HUES64 (cell line): ENCODE data around the gene LOC101059915.
"Not testable (repeated sequence)": the region's sequence is repeated elsewhere in the genome, so short reads cannot be mapped to it uniquely, and the experiment has no call there.

Experiments used
- H3K27ac ChIP-seq: 2 replicates; pipeline ENCODE4 v1.7.0; 2013; ENCODE audit warnings: low read depth, low read length, inconsistent platforms
- H3K27me3 ChIP-seq: 2 replicates; pipeline ENCODE4 v1.6.1; 2013; ENCODE audit warnings: mild to moderate bottlenecking, low read length; ENCODE audit not compliant: insufficient read depth
- H3K36me3 ChIP-seq: 2 replicates; pipeline ENCODE4 v1.6.1; 2013; ENCODE audit warnings: mild to moderate bottlenecking, low read length; ENCODE audit not compliant: insufficient read depth
- H3K4me1 ChIP-seq: 2 replicates; pipeline ENCODE4 v1.6.1; 2013; ENCODE audit warnings: mild to moderate bottlenecking, low read length, moderate library complexity; ENCODE audit not compliant: insufficient read depth
- H3K4me3 ChIP-seq: 2 replicates; pipeline ENCODE4 v1.5.1; 2013; ENCODE audit warnings: mild to moderate bottlenecking, low read length, moderate library complexity
- H3K9ac ChIP-seq: 2 replicates; pipeline ENCODE4 v1.6.1; 2013; ENCODE audit warnings: mild to moderate bottlenecking, low read depth, low read length
- H3K9me3 ChIP-seq: 2 replicates; pipeline ENCODE4 v1.6.1; 2013; ENCODE audit warnings: low read depth, low read length; ENCODE audit not compliant: insufficient read depth
- WGBS: fragments of 150-250, 120-280 bp; methylation state at CpG from one replicate; pipeline ENCODE4 v1.1.7; 2013; ENCODE audit warnings: missing lambda C conversion rate; 5-methylcytosine and 5-hydroxymethylcytosine counted together

LOC101059915 gene

GRCh38 chrX:71664889-71665491 lies 2.4 kb upstream of the LOC101059915 start:
- Histone ChIP-seq H3K9me3 (no peaks in the 10 kb centered on the region), H3K9ac (no peak overlapping the region), H3K4me3 (no peak overlapping the region), H3K27ac (no peak overlapping the region), H3K4me1 (no peaks in the 10 kb centered on the region), H3K36me3 (no peaks in the 10 kb centered on the region), H3K27me3 (no peaks in the 10 kb centered on the region)
- WGBS, result 87% methylated on average over 13 of the region's 16 CpGs

DNA sequence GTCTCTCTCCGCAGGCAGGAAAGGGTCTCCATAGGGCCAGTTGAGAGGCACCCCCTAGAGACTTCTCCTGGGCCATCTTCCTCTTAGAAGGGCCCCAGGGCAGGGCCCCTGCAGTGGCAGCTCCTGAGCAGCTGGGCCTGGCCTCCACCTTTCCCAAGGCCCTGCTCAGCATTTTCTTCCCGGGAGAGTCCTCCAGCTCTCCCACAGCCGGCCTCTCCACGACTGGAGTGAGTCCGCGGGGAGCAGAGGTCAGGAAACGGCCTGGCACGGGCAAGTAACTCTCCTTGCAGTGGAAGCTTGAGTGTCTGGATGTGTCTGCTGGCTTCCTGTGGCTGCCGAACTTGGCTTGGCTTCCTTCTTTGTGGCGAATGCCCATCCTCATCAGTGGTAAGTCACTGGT lies 1.6 kb upstream of the LOC101059915 start:
- WGBS, result 92% methylated on average over 10 of the region's 10 CpGs
- H3K36me3 ChIP-seq, result no peaks in the 10 kb centered on the region
- no peaks in the 10 kb centered on the region for H3K9me3 ChIP-seq
- H3K27ac ChIP-seq, result no peak overlapping the region
- H3K4me1 ChIP-seq, result no peaks in the 10 kb centered on the region
- no peaks in the 10 kb centered on the region for H3K27me3 ChIP-seq
- no peak overlapping the region for H3K4me3 ChIP-seq
- H3K9ac ChIP-seq, result no peak overlapping the region

DNA sequence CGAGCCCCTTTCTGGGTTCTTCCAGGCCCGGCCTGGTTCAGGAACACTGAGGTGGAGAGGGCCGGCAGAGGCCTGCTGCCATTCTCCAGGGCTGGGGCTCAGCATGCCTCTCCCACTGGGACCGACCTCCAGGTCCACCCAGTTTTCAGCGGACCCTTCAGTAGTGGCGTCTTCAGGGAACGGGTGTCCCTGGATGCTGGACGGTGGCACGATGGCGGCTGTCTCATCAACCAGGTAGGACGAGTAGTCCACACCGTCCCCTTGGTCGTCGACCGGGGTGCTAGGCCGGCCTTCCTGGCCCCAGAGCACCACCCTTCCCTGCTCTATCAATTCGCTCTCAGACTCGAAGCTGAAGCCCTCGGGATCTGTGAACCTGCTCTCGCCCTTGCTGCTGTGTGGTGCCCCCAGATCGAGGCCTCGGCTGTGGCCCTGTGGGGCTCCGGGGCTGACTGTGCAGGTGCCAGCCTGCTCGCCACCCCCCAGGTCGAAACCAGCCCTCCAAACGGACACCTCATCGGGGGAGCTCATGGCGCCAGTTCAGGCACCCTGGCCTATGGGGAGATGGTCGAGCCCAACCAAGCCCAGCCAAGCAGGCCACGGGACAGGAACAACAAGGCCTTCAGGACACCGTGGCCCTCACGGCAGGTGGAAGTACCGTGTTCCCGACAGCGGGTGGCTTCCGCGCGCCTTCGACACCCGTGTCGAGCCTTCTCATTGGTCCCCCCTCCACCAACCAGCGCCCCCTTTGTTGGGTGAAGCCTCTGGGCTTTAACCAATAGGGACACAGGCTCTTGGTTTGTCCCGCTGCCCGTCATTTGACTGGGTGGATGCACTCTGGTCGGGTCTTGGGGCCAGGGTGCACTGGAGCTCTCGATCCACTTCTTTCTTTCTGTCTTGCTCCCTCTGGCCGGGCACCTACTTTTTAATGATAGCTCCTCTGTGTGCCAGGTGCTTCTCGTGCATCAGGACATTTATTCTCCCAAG lies 814 bp upstream of the LOC101059915 start:
- Histone ChIP-seq H3K9me3 (no peaks in the 10 kb centered on the region), H3K4me1 (no peaks in the 10 kb centered on the region), H3K27me3 (no peaks in the 10 kb centered on the region), H3K27ac (no peak overlapping the region), H3K9ac (no peak overlapping the region), H3K36me3 (no peaks in the 10 kb centered on the region), H3K4me3 (no peak overlapping the region)
- WGBS, result 94% methylated on average over 48 of the region's 48 CpGs

DNA sequence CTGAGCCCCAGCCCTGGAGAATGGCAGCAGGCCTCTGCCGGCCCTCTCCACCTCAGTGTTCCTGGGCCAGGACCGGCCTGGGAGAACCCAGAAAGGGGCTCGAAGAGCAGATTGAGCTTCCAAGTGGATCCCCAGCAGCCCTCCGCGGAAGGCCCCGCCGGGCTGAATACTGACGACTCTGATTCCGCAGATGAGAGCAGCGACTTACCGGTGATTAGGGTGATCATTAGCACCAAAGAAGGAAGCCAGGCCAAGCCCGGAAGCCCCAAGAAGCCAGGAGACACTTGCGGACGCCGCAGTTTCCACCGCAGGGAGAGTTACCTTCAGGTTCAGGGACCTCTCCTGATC lies 876 bp downstream of the LOC101059915 start:
- no peaks in the 10 kb centered on the region for H3K9me3 ChIP-seq
- H3K4me1 ChIP-seq, result no peaks in the 10 kb centered on the region
- WGBS, result 95% methylated on average over 16 of the region's 16 CpGs
- no peak overlapping the region for H3K4me3 ChIP-seq
- no peak overlapping the region for H3K27ac ChIP-seq
- no peaks in the 10 kb centered on the region for H3K27me3 ChIP-seq
- no peak overlapping the region for H3K9ac ChIP-seq
- no peaks in the 10 kb centered on the region for H3K36me3 ChIP-seq

DNA sequence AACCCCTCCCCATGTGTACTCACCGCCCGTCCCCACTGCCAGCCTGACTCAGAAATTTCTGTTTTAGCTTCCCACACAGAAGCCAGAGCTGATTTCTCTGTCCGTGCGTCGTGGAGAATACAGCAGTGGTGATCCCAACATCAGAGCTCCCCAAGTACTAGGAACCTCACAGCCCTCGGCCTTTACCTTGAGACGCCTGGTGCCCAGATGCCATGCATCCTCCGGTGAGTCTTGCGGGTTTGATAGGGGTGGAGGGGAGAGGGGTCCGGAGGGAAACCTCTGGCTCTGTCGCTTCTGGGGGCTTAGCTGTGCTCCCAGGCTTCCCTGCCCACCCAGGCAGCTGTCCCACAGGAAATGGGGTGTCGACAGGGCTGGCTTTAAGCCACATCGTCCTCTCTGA lies 2.1 kb downstream of the LOC101059915 start:
- no peaks in the 10 kb centered on the region for H3K9me3 ChIP-seq

DNA sequence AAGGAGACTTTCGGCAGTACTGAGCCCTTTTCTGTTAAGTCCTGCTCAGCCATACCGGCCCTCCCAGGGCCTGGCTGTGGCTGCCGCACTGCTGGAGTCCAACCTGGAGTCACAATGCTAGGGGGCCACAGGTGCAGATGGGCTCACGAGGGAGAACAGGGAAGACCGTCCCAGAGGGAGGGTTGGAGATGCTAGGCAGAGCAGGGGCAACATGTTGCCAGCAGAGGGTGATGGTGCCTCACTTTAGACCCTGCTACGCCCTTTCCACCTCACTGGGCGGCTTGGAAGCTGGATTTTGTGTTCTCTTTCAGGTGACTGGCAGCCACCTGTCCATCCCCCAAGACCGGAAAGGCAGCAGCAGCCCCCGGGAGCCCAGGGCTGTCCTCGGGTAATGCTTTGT lies 2.6 kb downstream of the LOC101059915 start:
- not testable (repeated sequence) for H3K27me3 ChIP-seq, H3K9me3 ChIP-seq, H3K9ac ChIP-seq, H3K27ac ChIP-seq, H3K4me3 ChIP-seq, H3K36me3 ChIP-seq, H3K4me1 ChIP-seq
- 34% methylated on average over 9 of the region's 10 CpGs for WGBS

More for the DNA sequence above, 2.1 kb downstream of the LOC101059915 start:
- WGBS, result 90% methylated on average over 12 of the region's 13 CpGs
- Histone ChIP-seq H3K27ac (no peak overlapping the region), H3K27me3 (no peaks in the 10 kb centered on the region), H3K4me1 (no peaks in the 10 kb centered on the region), H3K9ac (no peak overlapping the region), H3K36me3 (no peaks in the 10 kb centered on the region), H3K4me3 (no peak overlapping the region)

GRCh38 chrX:71671043-71671780 lies 3.9 kb downstream of the LOC101059915 start:
- no peak overlapping the region for H3K9ac ChIP-seq
- no peaks in the 10 kb centered on the region for H3K9me3 ChIP-seq
- 89% methylated on average over 12 of the region's 12 CpGs for WGBS
- H3K27ac ChIP-seq, result no peak overlapping the region
- H3K4me1 ChIP-seq, result no peaks in the 10 kb centered on the region
- H3K27me3 ChIP-seq, result no peaks in the 10 kb centered on the region
- no peak overlapping the region for H3K4me3 ChIP-seq
- no peaks in the 10 kb centered on the region for H3K36me3 ChIP-seq

GRCh38 chrX:71671938-71672337 lies 4.6 kb downstream of the LOC101059915 start:
- no peak overlapping the region for H3K9ac ChIP-seq
- no peak overlapping the region for H3K4me3 ChIP-seq
- H3K9me3 ChIP-seq, result no peaks in the 10 kb centered on the region
- no peaks in the 10 kb centered on the region for H3K27me3 ChIP-seq
- H3K4me1 ChIP-seq, result no peaks in the 10 kb centered on the region
- 93% methylated on average over 11 of the region's 11 CpGs for WGBS
- no peaks in the 10 kb centered on the region for H3K36me3 ChIP-seq
- no peak overlapping the region for H3K27ac ChIP-seq

- WGBS, result 96% methylated on average over 23 of the region's 23 CpGs
- not testable (repeated sequence) for H3K27me3 ChIP-seq, H3K9ac ChIP-seq, H3K4me1 ChIP-seq, H3K4me3 ChIP-seq, H3K36me3 ChIP-seq, H3K27ac ChIP-seq, H3K9me3 ChIP-seq
Observed at GRCh38 chrX:71675636-71676035, 8.3 kb downstream of the LOC101059915 start.

DNA sequence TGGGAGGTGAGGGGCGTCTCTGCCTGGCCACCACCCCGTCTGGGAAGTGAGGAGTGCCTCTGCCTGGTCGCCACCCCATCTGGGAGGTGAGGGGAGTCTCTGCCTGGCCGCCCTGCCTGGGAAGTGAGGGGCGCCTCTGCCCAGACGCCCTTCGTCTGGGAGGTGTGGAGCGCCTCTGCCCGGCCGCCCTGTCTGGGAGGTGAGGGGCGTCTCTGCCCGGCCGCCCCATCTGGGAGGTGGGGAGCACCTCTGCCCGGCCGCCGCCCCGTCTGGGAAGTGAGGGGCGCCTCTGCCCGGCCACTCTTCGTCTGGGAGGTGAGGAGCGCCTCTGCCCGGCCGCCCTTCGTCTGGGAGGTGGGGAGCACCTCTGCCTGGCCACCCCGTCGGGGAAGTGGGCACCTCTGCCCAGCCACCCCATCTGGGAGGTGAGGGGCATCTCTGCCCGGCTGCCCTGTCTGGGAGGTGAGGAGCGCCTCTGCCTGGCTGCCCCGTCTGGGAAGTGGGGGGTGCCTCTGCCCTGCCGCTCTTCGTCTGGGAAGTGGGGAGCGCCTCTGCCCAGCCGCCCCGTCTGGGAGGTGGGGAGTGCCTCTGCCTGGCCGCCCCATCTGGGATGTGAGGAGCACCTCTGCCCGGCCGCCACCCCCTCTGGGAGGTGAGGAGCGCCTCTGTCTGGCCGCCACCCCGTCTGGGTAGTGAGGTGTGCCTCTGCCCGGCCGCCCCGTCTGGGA lies 8.9 kb downstream of the LOC101059915 start:
- not testable (repeated sequence) for H3K4me3 ChIP-seq, H3K4me1 ChIP-seq, H3K9ac ChIP-seq, H3K27me3 ChIP-seq, H3K9me3 ChIP-seq, H3K36me3 ChIP-seq, H3K27ac ChIP-seq
- 89% methylated on average over 40 of the region's 43 CpGs for WGBS

DNA sequence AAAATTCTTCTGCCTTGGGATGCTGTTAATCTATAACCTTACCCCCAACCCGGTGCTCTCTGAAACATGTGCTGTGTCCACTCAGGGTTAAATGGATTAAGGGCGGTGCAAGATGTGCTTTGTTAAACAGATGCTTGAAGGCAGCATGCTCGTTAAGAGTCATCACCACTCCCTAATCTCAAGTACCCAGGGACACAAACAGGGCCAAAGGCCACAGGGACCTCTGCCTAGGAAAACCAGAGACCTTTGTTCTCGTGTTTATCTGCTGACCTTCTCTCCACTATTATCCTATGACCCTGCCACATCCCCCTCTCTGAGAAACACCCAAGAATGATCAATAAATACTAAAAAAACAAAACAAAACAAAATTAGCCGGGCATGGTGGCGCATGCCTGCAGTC lies 9.8 kb downstream of the LOC101059915 start:
- H3K36me3 ChIP-seq, H3K4me1 ChIP-seq, H3K27me3 ChIP-seq, H3K4me3 ChIP-seq, H3K9ac ChIP-seq, H3K9me3 ChIP-seq, H3K27ac ChIP-seq: not testable (repeated sequence)
- WGBS, result 100% methylated on average over 2 of the region's 6 CpGs
